ENCODE data around the gene PLB1. TPM values are rescaled to one million over a fixed set of nuclear protein-coding genes. Genes with fewer than 3 reads are reported as not detected.

PLB1 gene
- total and polyA plus RNA-seq, 2 donors (not counting 1 experiment from before 2014, with no cell fraction given) = 0.25 to 0.51 TPM

DNA sequence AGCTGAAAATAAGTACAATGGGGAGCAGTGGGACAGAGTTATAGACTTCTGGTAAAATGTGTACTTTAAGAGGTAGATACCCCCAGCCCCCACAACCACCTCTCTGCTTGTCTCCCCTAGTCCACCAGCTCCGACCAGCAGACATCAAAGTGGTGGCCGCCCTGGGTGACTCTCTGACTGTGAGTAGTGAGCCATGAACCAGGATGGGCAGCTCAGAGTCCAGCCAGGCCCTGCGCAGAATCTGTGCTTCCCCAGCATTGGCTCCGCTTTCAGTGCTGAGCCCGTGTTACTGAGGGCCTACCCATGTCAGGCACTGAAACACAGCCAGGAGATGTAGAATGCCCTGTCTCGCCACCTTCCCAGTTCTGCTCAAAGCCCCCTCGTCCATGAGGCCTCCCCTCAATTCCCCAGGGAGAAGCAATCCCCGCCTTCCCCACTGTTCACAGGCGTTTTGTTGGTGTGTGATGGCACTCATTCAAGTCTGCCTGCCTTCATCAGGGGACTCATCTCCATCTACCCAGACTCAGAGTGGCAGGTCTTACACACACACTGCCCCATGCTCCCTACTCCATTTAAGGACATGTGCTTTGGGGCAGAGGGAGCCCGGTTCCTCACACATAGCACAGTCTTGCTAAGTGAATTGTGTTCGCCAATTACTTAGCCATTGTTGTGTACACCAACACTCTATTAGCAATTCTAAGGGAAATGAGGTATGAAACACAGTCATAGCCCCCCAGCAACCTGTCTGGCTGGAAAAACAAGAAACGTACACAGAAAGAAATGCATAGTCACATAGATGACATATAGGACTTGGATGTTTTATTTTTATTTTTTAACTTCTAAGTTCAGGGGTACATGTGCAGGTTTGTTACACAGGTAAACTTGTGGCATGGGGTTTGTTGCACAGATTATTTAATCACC is 122.6 kb downstream of the PLB1 start:
- H3K27me3 ChIP-seq (replicated peaks in 1 of 4; ENCODE audit: control extremely low read depth in 1 of 4, control insufficient read depth in 3 of 4, insufficient read depth in 4 of 4, low read length in 3 of 4) = peaks cover 0 to 4% (median 0%) of the 10 kb centered on the region in 4 experiments
- no peak overlapping the region for H3K27ac ChIP-seq (ENCODE audit: low read length in 2 of 2)
- H3K27me3 Mint-ChIP-seq = peaks cover 4% of the 10 kb centered on the region
- H3K9me3 ChIP-seq (ENCODE audit: control extremely low read depth in 1 of 3, control insufficient read depth in 2 of 3, insufficient read depth in 1 of 3, low read length in 2 of 3) = no peaks in the 10 kb centered on the region
- DNase-seq = no peak
- H3K27ac Mint-ChIP-seq = no peak overlapping the region
- intact Hi-C loops (cut with micrococcal nuclease) = no loop called here
- peaks cover 16 to 21% of the 10 kb centered on the region in 2 donors for H3K4me1 ChIP-seq (ENCODE audit: control insufficient read depth in 2 of 2, insufficient read depth in 2 of 2, low read length in 2 of 2)
- H3K9ac ChIP-seq (ENCODE audit: low read length) = no peak overlapping the region
- H3K4me2 ChIP-seq (replicated peaks; ENCODE audit: low read depth, low read length, poor library complexity, severe bottlenecking) = no peak overlapping the region
- H2AFZ ChIP-seq (ENCODE audit: insufficient read depth, low read depth, low read length, poor library complexity, severe bottlenecking) = no peak overlapping the region
- no peak for TF ChIP-seq EZH2 (IDR thresholded peaks at IDR 0.05; ENCODE audit: borderline replicate concordance, insufficient read depth, low read depth, low read length, poor library complexity, severe bottlenecking)
- TF ChIP-seq, protein P1, sequence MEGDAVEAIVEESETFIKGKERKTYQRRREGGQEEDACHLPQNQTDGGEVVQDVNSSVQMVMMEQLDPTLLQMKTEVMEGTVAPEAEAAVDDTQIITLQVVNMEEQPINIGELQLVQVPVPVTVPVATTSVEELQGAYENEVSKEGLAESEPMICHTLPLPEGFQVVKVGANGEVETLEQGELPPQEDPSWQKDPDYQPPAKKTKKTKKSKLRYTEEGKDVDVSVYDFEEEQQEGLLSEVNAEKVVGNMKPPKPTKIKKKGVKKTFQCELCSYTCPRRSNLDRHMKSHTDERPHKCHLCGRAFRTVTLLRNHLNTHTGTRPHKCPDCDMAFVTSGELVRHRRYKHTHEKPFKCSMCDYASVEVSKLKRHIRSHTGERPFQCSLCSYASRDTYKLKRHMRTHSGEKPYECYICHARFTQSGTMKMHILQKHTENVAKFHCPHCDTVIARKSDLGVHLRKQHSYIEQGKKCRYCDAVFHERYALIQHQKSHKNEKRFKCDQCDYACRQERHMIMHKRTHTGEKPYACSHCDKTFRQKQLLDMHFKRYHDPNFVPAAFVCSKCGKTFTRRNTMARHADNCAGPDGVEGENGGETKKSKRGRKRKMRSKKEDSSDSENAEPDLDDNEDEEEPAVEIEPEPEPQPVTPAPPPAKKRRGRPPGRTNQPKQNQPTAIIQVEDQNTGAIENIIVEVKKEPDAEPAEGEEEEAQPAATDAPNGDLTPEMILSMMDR (IDR thresholded peaks at IDR 0.05) = no peak
- no peaks in the 10 kb centered on the region for H3K9me3 Mint-ChIP-seq (ENCODE audit: insufficient read depth)
- WGBS (ENCODE audit: insufficient coverage) = 96% methylated on average over 5 of the region's 12 CpGs
- H4K20me1 ChIP-seq (ENCODE audit: control insufficient read depth, insufficient read depth, low read length, poor library complexity, severe bottlenecking) = no peaks in the 10 kb centered on the region
- H3K4me3 ChIP-seq (ENCODE audit: control extremely low read depth in 1 of 5, extremely low read depth in 1 of 5, insufficient read depth in 1 of 5, low read depth in 2 of 5, low read length in 4 of 5) = no peak overlapping the region
- no peaks in the 10 kb centered on the region for H3K79me2 ChIP-seq (ENCODE audit: control insufficient read depth, insufficient read depth, low read length)
- H3K36me3 ChIP-seq (replicated peaks in 1 of 2; ENCODE audit: control extremely low read depth in 1 of 2, control insufficient read depth in 1 of 2, extremely low read depth in 1 of 2, insufficient read depth in 2 of 2, low read length in 1 of 2) = no peaks in the 10 kb centered on the region
- CTCF ChIA-PET = interaction anchor here (0.7 to 1.2 kb wide), 3 partner anchors 24 to 33 kb away, joined by 3 to 5 read pairs (median 5); no protein-coding TSS in a partner anchor
- POLR2A ChIA-PET = no interaction called here
- peaks cover 28% of the 10 kb centered on the region for H3K4me1 Mint-ChIP-seq
- ATAC-seq (ENCODE audit: low read depth) = no peak
- H3K4me3 Mint-ChIP-seq = no peak overlapping the region
